IMR-90 (cell line): ENCODE measurements around the gene UPK2. TPM values are rescaled to one million over a fixed set of nuclear protein-coding genes. Genes with fewer than 3 reads are reported as not detected.

Experiments
- CEBPB ChIP-seq: IDR thresholded peaks from 2 replicates; pipeline ENCODE4 v1.6.1; 2012; ENCODE audit warnings: low read depth, low read length, improper control_type of control experiment
- USF2 ChIP-seq: fragments of 150-350 bp; IDR thresholded peaks from 2 replicates; pipeline ENCODE4 v1.6.1; 2017; ENCODE audit warnings: mild to moderate bottlenecking, antibody characterized with exemption, low read length, low read depth
- polyA plus RNA-seq, 3 experiments: library from polyadenylated mRNA; depleted of rRNA; stranded (reverse); fragments of >200 nt; gene quantifications; 2 replicates each; pipeline ENCODE4 v1.2.3, GENCODE V29; 2012; ENCODE audit warnings: low replicate concordance in 1 of 3
- total RNA-seq: library from RNA; depleted of rRNA; stranded (reverse); fragments of >200 nt; gene quantifications from 2 replicates; pipeline ENCODE4 v1.2.3, GENCODE V29; 2012

Gene UPK2
- total and polyA plus RNA-seq, 2 of the 4 experiments (the other 2 are of a cell fraction): 0.26 TPM; not detected in 1

GRCh38 chr11:118928101-118928869 lies 27.8 kb upstream of the UPK2 start (continued):
- TF ChIP-seq USF2 (peak; percentile 81), CEBPB (no peak)
